ENCODE data around the gene SLC2A10. TPM values are rescaled to one million over a fixed set of nuclear protein-coding genes. Genes with fewer than 3 reads are reported as not detected.

The SLC2A10 gene
- total and polyA plus RNA-seq, 2 donors (not counting 1 experiment from before 2014, with no cell fraction given): 35.3 to 47.2 TPM

- no peak for DNase-seq (ENCODE audit: low read depth in 2 of 2)
- no peaks in the 10 kb centered on the region for H3K9me3 ChIP-seq (ENCODE audit: control insufficient read depth, insufficient read depth, low read depth, low read length)
- TF ChIP-seq CTCF (conservative IDR thresholded peaks at IDR 0.05 in 1 of 2, IDR thresholded peaks at IDR 0.05 in 1 of 2; ENCODE audit: low read depth in 1 of 2, low read length in 2 of 2) (no peak), EZH2 (IDR thresholded peaks at IDR 0.05; ENCODE audit: low read length, missing control alignments) (no peak)
Observed at GRCh38 chr20:46757135-46757534, 47.7 kb downstream of the SLC2A10 start.

GRCh38 chr20:46757754-46758678 lies 48.6 kb downstream of the SLC2A10 start:
- Histone ChIP-seq H3K9ac (ENCODE audit: insufficient read depth, low read length) (no peak overlapping the region), H3K4me2 (ENCODE audit: extremely low read depth, insufficient read depth, low read length) (no peak overlapping the region), H3K36me3 (ENCODE audit: control insufficient read depth, insufficient read depth, low read length) (no peaks in the 10 kb centered on the region), H3K9me3 (ENCODE audit: control insufficient read depth, insufficient read depth, low read depth, low read length) (no peaks in the 10 kb centered on the region), H3K27ac (ENCODE audit: insufficient read depth, low read length) (no peak overlapping the region), H3K4me1 (ENCODE audit: control insufficient read depth, extremely low read depth, insufficient read depth, low read length) (no peaks in the 10 kb centered on the region), H3K27me3 (ENCODE audit: control insufficient read depth, insufficient read depth, low read length) (no peaks in the 10 kb centered on the region), H3K4me3 (replicated peaks in 1 of 4; ENCODE audit: control extremely low read depth in 1 of 4, insufficient read depth in 1 of 4, low read depth in 3 of 4, low read length in 4 of 4) (no peak overlapping the region), H3K79me2 (ENCODE audit: control insufficient read depth, insufficient read depth, low read length) (no peaks in the 10 kb centered on the region), H4K20me1 (ENCODE audit: control insufficient read depth, extremely low read depth, insufficient read depth, low read length) (no peaks in the 10 kb centered on the region), H2AFZ (ENCODE audit: low read length) (no peak overlapping the region)
- peak; percentile 38 to 62 for DNase-seq (ENCODE audit: low read depth in 2 of 2)
- TF ChIP-seq CTCF (conservative IDR thresholded peaks at IDR 0.05 in 1 of 2, IDR thresholded peaks at IDR 0.05 in 1 of 2; ENCODE audit: low read depth in 1 of 2, low read length in 2 of 2) (peak; percentile 99), EZH2 (IDR thresholded peaks at IDR 0.05; ENCODE audit: low read length, missing control alignments) (no peak)

More at GRCh38 chr20:46757135-46757534, 47.7 kb downstream of the SLC2A10 start:
- Histone ChIP-seq H3K79me2 (ENCODE audit: control insufficient read depth, insufficient read depth, low read length) (no peaks in the 10 kb centered on the region), H3K36me3 (ENCODE audit: control insufficient read depth, insufficient read depth, low read length) (no peaks in the 10 kb centered on the region), H3K27me3 (ENCODE audit: control insufficient read depth, insufficient read depth, low read length) (no peaks in the 10 kb centered on the region), H3K4me2 (ENCODE audit: extremely low read depth, insufficient read depth, low read length) (no peak overlapping the region), H3K4me3 (replicated peaks in 1 of 4; ENCODE audit: control extremely low read depth in 1 of 4, insufficient read depth in 1 of 4, low read depth in 3 of 4, low read length in 4 of 4) (no peak overlapping the region), H2AFZ (ENCODE audit: low read length) (no peak overlapping the region), H3K9ac (ENCODE audit: insufficient read depth, low read length) (no peak overlapping the region), H3K4me1 (ENCODE audit: control insufficient read depth, extremely low read depth, insufficient read depth, low read length) (no peaks in the 10 kb centered on the region), H4K20me1 (ENCODE audit: control insufficient read depth, extremely low read depth, insufficient read depth, low read length) (no peaks in the 10 kb centered on the region), H3K27ac (ENCODE audit: insufficient read depth, low read length) (no peak overlapping the region)

- Histone ChIP-seq H4K20me1 (ENCODE audit: control insufficient read depth, extremely low read depth, insufficient read depth, low read length) (no peaks in the 10 kb centered on the region), H3K27ac (ENCODE audit: insufficient read depth, low read length) (no peak overlapping the region), H3K9ac (ENCODE audit: insufficient read depth, low read length) (no peak overlapping the region), H3K4me3 (replicated peaks in 1 of 4; ENCODE audit: control extremely low read depth in 1 of 4, insufficient read depth in 1 of 4, low read depth in 3 of 4, low read length in 4 of 4) (no peak overlapping the region), H3K79me2 (ENCODE audit: control insufficient read depth, insufficient read depth, low read length) (no peaks in the 10 kb centered on the region), H3K9me3 (ENCODE audit: control insufficient read depth, insufficient read depth, low read depth, low read length) (no peaks in the 10 kb centered on the region), H3K27me3 (ENCODE audit: control insufficient read depth, insufficient read depth, low read length) (no peaks in the 10 kb centered on the region), H3K36me3 (ENCODE audit: control insufficient read depth, insufficient read depth, low read length) (no peaks in the 10 kb centered on the region), H3K4me1 (ENCODE audit: control insufficient read depth, extremely low read depth, insufficient read depth, low read length) (no peaks in the 10 kb centered on the region), H2AFZ (ENCODE audit: low read length) (no peak overlapping the region), H3K4me2 (ENCODE audit: extremely low read depth, insufficient read depth, low read length) (no peak overlapping the region)
- DNase-seq (ENCODE audit: low read depth in 2 of 2): no peak
- TF ChIP-seq CTCF (conservative IDR thresholded peaks at IDR 0.05 in 1 of 2, IDR thresholded peaks at IDR 0.05 in 1 of 2; ENCODE audit: low read depth in 1 of 2, low read length in 2 of 2) (no peak), EZH2 (IDR thresholded peaks at IDR 0.05; ENCODE audit: low read length, missing control alignments) (no peak)
Observed at GRCh38 chr20:46758929-46759669, 49.6 kb downstream of the SLC2A10 start.
